Activated T-cell treated with anti-CD3 and anti-CD28 coated beads for 1 hour (primary cell): ENCODE results near the gene COA1.
"Not testable (repeated sequence)": the region's sequence is repeated elsewhere in the genome, so short reads cannot be mapped to it uniquely, and the experiment has no call there.

Experiments
- DNase-seq: peaks from one replicate; pipeline ENCODE4 v3.0.0-alpha.2; 2020; ENCODE audit warnings: low read depth

The COA1 gene

GRCh38 chr7:43726466-43726865 is 2.9 kb downstream of the COA1 start:
- DNase-seq, result no peak

GRCh38 chr7:43725251-43725650 is 4.1 kb downstream of the COA1 start:
- no peak for DNase-seq

- DNase-seq, result no peak
These were observed 6.3 kb downstream of the COA1 start for GRCh38 chr7:43723007-43723341.

GRCh38 chr7:43721193-43721806 is 8.0 kb downstream of the COA1 start:
- DNase-seq, result no peak

- no peak for DNase-seq
These were observed 12.7 kb downstream of the COA1 start for GRCh38 chr7:43716598-43716997.

- DNase-seq, result not testable (repeated sequence)
These were observed 13.4 kb downstream of the COA1 start for GRCh38 chr7:43715966-43716365.

- no peak for DNase-seq
These were observed 17.8 kb downstream of the COA1 start for GRCh38 chr7:43711503-43711902.

- not testable (repeated sequence) for DNase-seq
These were observed 21.3 kb downstream of the COA1 start for GRCh38 chr7:43708055-43708454.

- DNase-seq, result no peak
These were observed 25.8 kb downstream of the COA1 start for GRCh38 chr7:43703573-43703972.

- DNase-seq, result no peak
These were observed 26.3 kb downstream of the COA1 start for GRCh38 chr7:43702974-43703373.

GRCh38 chr7:43701929-43702328 is 27.4 kb downstream of the COA1 start:
- no peak for DNase-seq

- no peak for DNase-seq
These were observed 27.8 kb downstream of the COA1 start for GRCh38 chr7:43701500-43701854.

- no peak for DNase-seq
These were observed 28.4 kb downstream of the COA1 start for GRCh38 chr7:43700646-43701499.

GRCh38 chr7:43700059-43700501 is 29.2 kb downstream of the COA1 start:
- DNase-seq, result no peak

- no peak for DNase-seq
These were observed 30.7 kb downstream of the COA1 start for GRCh38 chr7:43698460-43699255.

- no peak for DNase-seq
These were observed 31.6 kb downstream of the COA1 start for GRCh38 chr7:43697690-43698089.

GRCh38 chr7:43695365-43695764 is 34.0 kb downstream of the COA1 start:
- no peak for DNase-seq

GRCh38 chr7:43694399-43694748 is 34.9 kb downstream of the COA1 start:
- DNase-seq, result no peak

- no peak for DNase-seq
These were observed 35.5 kb downstream of the COA1 start for GRCh38 chr7:43693687-43694398.

- no peak for DNase-seq
These were observed 36.5 kb downstream of the COA1 start for GRCh38 chr7:43692582-43693373.

GRCh38 chr7:43691611-43692010 is 37.7 kb downstream of the COA1 start:
- DNase-seq, result no peak

- DNase-seq, result no peak
These were observed 40.2 kb downstream of the COA1 start for GRCh38 chr7:43689115-43689514.
